GM13977 (cell line): ENCODE data around the gene NRP1.

Experiments
- DNase-seq: peaks from one replicate; pipeline ENCODE4 v3.0.0; 2012; ENCODE audit warnings: low spot score
- CTCF ChIP-seq: IDR thresholded peaks from 2 replicates; pipeline ENCODE4 v1.5.1; 2012; ENCODE audit warnings: mild to moderate bottlenecking, control low read depth; ENCODE audit not compliant: insufficient read depth; ENCODE audit errors: extremely low read depth, missing control alignments
- in situ Hi-C: fragments of 300-500 bp; cut with MboI; formaldehyde crosslinking; loops from one replicate; pipeline ENCODE4 v1.12.0; 2022; ENCODE audit warnings: low sequenced_read_pairs, low pct_unique_long_range_greater_than_20kb, mixed read lengths, inconsistent platforms; ENCODE audit not compliant: unreplicated experiment

NRP1 gene

GRCh38 chr10:33127622-33128021 lies 206.8 kb downstream of the NRP1 start:
- in situ Hi-C loops = no loop called here
- TF ChIP-seq CTCF = no peak

More at GRCh38 chr10:33127622-33128021, 206.8 kb downstream of the NRP1 start:
- DNase-seq = no peak
